Stomach (tissue), 4 donors: Measurements from ENCODE around the gene PITPNB.
A peak's percentile ranks its signal among the peaks of the same experiment; 100 is the strongest.

Experiments
- EP300 ChIP-seq: sonication (generic); formaldehyde crosslinking; IDR thresholded peaks from one replicate; pipeline ENCODE4 v1.6.1; 2017; ENCODE audit warnings: antibody characterized with exemption
- POLR2A ChIP-seq, 4 donors: fragments of 450-650 bp; IDR thresholded peaks; one replicate each; pipeline ENCODE4 v1.6.1; 2016; ENCODE audit warnings: antibody characterized with exemption in 4 of 4, control low read depth in 2 of 4, mild to moderate bottlenecking in 1 of 4, moderate library complexity in 1 of 4
- POLR2AphosphoS5 ChIP-seq, 3 donors: sonication (generic); formaldehyde crosslinking; IDR thresholded peaks; one replicate each; pipeline ENCODE4 v1.6.1; 2016; ENCODE audit warnings: antibody characterized with exemption in 3 of 3
- TF ChIP-seq, protein P1 (sequence below), 7 experiments: fragments of 450-650 bp in 4 of 7; fragments of 200-600 bp in 3 of 7; sonication (generic) in 3 of 7; IDR thresholded peaks; one replicate each; pipeline ENCODE4 v1.5.1; 2016 to 2019; ENCODE audit warnings: antibody characterized with exemption in 7 of 7, control low read depth in 2 of 7, mild to moderate bottlenecking in 1 of 7

DNA sequence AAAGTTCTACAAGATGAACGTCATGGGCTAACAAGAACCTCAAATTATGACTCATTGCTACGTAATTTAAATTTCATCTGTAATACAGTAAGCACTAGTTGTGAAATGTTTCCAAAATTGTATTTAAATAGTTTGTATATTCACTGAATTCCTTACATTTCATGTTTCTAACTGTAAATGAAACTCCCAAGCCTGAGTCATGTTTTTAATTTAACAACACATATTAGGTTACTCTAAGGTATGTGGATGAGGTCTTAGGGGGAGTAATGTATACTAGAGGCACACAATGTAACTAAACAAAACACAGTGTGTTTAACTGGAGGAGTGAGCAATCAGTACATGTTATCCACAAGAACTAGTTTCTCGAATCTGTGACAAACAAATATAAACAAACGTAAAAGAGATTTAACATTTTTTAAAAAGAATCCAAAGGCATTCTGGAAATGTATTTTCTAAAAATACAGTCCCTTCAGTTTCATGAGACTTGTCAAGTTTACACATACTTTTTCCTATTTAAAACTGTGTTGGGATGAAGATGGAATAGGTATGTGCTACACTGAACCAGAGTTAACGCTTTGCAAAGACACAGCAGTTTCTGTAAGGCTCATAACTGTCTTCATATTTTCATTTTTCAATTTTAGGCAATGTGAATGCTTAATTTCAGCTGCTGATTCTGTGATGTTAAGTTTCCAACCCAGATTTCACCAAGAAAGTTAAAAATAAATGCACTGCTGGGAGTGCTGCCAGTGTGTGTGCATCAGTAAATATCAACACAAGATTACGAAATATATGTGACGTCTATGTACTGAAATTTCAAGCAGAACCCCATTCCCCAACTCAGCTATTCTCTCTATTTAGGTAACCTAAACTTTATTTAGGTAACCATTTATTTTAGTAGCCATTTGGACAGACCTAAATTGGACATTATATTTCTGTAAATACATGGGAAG, 52.6 kb downstream of the PITPNB start:
- TF ChIP-seq, protein P1, sequence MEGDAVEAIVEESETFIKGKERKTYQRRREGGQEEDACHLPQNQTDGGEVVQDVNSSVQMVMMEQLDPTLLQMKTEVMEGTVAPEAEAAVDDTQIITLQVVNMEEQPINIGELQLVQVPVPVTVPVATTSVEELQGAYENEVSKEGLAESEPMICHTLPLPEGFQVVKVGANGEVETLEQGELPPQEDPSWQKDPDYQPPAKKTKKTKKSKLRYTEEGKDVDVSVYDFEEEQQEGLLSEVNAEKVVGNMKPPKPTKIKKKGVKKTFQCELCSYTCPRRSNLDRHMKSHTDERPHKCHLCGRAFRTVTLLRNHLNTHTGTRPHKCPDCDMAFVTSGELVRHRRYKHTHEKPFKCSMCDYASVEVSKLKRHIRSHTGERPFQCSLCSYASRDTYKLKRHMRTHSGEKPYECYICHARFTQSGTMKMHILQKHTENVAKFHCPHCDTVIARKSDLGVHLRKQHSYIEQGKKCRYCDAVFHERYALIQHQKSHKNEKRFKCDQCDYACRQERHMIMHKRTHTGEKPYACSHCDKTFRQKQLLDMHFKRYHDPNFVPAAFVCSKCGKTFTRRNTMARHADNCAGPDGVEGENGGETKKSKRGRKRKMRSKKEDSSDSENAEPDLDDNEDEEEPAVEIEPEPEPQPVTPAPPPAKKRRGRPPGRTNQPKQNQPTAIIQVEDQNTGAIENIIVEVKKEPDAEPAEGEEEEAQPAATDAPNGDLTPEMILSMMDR (IDR thresholded peaks at IDR 0.05), result no peak
- TF ChIP-seq POLR2A (IDR thresholded peaks at IDR 0.05) (no peak), POLR2AphosphoS5 (IDR thresholded peaks at IDR 0.05) (peak; percentile 10 to 39 (median 14)), EP300 (no peak)
